ENCODE data around the gene ADGRL3.

Gene ADGRL3

GRCh38 chr4:61440321-61440720, 240.2 kb downstream of the ADGRL3 start:
- no peaks in the 10 kb centered on the region for H3K27me3 ChIP-seq (ENCODE audit: low read depth, low read length)
- no peaks in the 10 kb centered on the region for H3K36me3 ChIP-seq (replicated peaks; ENCODE audit: low read depth, low read length)
- H3K4me2 ChIP-seq (ENCODE audit: low read length): no peak overlapping the region
- no peak overlapping the region for H2AFZ ChIP-seq (ENCODE audit: low read depth, low read length)
- H3K4me3 ChIP-seq (ENCODE audit: low read length): no peak overlapping the region
- H3K9ac ChIP-seq (ENCODE audit: low read length): no peak overlapping the region
- H4K20me1 ChIP-seq (ENCODE audit: insufficient read depth, low read length): no peaks in the 10 kb centered on the region
- TF ChIP-seq CTCF (IDR thresholded peaks at IDR 0.05; ENCODE audit: low read depth, low read length) (no peak), EZH2phosphoT487 (IDR thresholded peaks at IDR 0.05; ENCODE audit: low read depth) (no peak)
- peaks cover 3% of the 10 kb centered on the region; the same call in 1 of the 2 replicates for H3K4me1 ChIP-seq (ENCODE audit: low read length)
- no peaks in the 10 kb centered on the region for H3K9me3 ChIP-seq (ENCODE audit: insufficient read depth, low read length)
- no peak overlapping the region for H3K27ac ChIP-seq (ENCODE audit: low read length)
- H3K79me2 ChIP-seq (ENCODE audit: low read length): no peaks in the 10 kb centered on the region

GRCh38 chr4:61442936-61443335, 242.8 kb downstream of the ADGRL3 start:
- Histone ChIP-seq H3K79me2 (ENCODE audit: low read length) (no peaks in the 10 kb centered on the region), H3K4me2 (ENCODE audit: low read length) (no peak overlapping the region), H3K9ac (ENCODE audit: low read length) (no peak overlapping the region), H3K36me3 (replicated peaks; ENCODE audit: low read depth, low read length) (no peaks in the 10 kb centered on the region), H4K20me1 (ENCODE audit: insufficient read depth, low read length) (no peaks in the 10 kb centered on the region), H2AFZ (ENCODE audit: low read depth, low read length) (no peak overlapping the region), H3K9me3 (ENCODE audit: insufficient read depth, low read length) (no peaks in the 10 kb centered on the region), H3K27me3 (ENCODE audit: low read depth, low read length) (no peaks in the 10 kb centered on the region), H3K4me1 (ENCODE audit: low read length) (no peaks in the 10 kb centered on the region), H3K4me3 (ENCODE audit: low read length) (no peak overlapping the region), H3K27ac (ENCODE audit: low read length) (no peak overlapping the region)
- TF ChIP-seq EZH2phosphoT487 (IDR thresholded peaks at IDR 0.05; ENCODE audit: low read depth): no peak
- no peak for TF ChIP-seq CTCF (IDR thresholded peaks at IDR 0.05; ENCODE audit: low read depth, low read length)

GRCh38 chr4:61443813-61444510, 243.8 kb downstream of the ADGRL3 start:
- Histone ChIP-seq H3K9me3 (ENCODE audit: insufficient read depth, low read length) (no peaks in the 10 kb centered on the region), H3K4me1 (ENCODE audit: low read length) (no peaks in the 10 kb centered on the region), H3K27ac (ENCODE audit: low read length) (no peak overlapping the region), H4K20me1 (ENCODE audit: insufficient read depth, low read length) (no peaks in the 10 kb centered on the region), H3K4me3 (ENCODE audit: low read length) (no peak overlapping the region), H2AFZ (ENCODE audit: low read depth, low read length) (no peak overlapping the region), H3K79me2 (ENCODE audit: low read length) (no peaks in the 10 kb centered on the region), H3K9ac (ENCODE audit: low read length) (no peak overlapping the region), H3K36me3 (replicated peaks; ENCODE audit: low read depth, low read length) (no peaks in the 10 kb centered on the region), H3K4me2 (ENCODE audit: low read length) (no peak overlapping the region), H3K27me3 (ENCODE audit: low read depth, low read length) (no peaks in the 10 kb centered on the region)
- TF ChIP-seq CTCF (IDR thresholded peaks at IDR 0.05; ENCODE audit: low read depth, low read length): no peak
- no peak for TF ChIP-seq EZH2phosphoT487 (IDR thresholded peaks at IDR 0.05; ENCODE audit: low read depth)

- TF ChIP-seq CTCF (IDR thresholded peaks at IDR 0.05; ENCODE audit: low read depth, low read length): no peak
- TF ChIP-seq EZH2phosphoT487 (IDR thresholded peaks at IDR 0.05; ENCODE audit: low read depth): no peak
Measured at GRCh38 chr4:61445374-61446063, 245.4 kb downstream of the ADGRL3 start.

More at GRCh38 chr4:61445374-61446063, 245.4 kb downstream of the ADGRL3 start:
- H3K79me2 ChIP-seq (ENCODE audit: low read length): no peaks in the 10 kb centered on the region
- H3K9ac ChIP-seq (ENCODE audit: low read length): no peak overlapping the region
- H3K36me3 ChIP-seq (replicated peaks; ENCODE audit: low read depth, low read length): no peaks in the 10 kb centered on the region
- no peak overlapping the region for H2AFZ ChIP-seq (ENCODE audit: low read depth, low read length)
- no peak overlapping the region for H3K27ac ChIP-seq (ENCODE audit: low read length)
- no peaks in the 10 kb centered on the region for H3K27me3 ChIP-seq (ENCODE audit: low read depth, low read length)
- no peaks in the 10 kb centered on the region for H3K4me1 ChIP-seq (ENCODE audit: low read length)
- H3K9me3 ChIP-seq (ENCODE audit: insufficient read depth, low read length): no peaks in the 10 kb centered on the region
- H4K20me1 ChIP-seq (ENCODE audit: insufficient read depth, low read length): no peaks in the 10 kb centered on the region
- H3K4me3 ChIP-seq (ENCODE audit: low read length): no peak overlapping the region
- no peak overlapping the region for H3K4me2 ChIP-seq (ENCODE audit: low read length)

Data from OCI-LY3 (cell line).